GM23338 (cell line): ENCODE measurements around the gene AGA. TPM values are rescaled to one million over a fixed set of nuclear protein-coding genes. Genes with fewer than 3 reads are reported as not detected.

Source experiments
- ATAC-seq: fragments of 200-7000 bp; cut with Tn5 transposase; 3 replicates; pipeline ENCODE4 v1.9.1; 2020
- DNase-seq: peaks from one replicate; pipeline ENCODE4 v3.0.0-alpha.2; 2015; ENCODE audit warnings: low spot score
- H2AFZ ChIP-seq: fragments of 200-600 bp; sonication (generic); 2 replicates; pipeline ENCODE4 v1.8.0; 2016; ENCODE audit warnings: antibody characterized with exemption, mild to moderate bottlenecking, moderate library complexity
- H3F3A ChIP-seq: fragments of 200-600 bp; sonication (generic); replicated peaks from 2 replicates; pipeline ENCODE4 v1.8.0; 2017; ENCODE audit warnings: antibody characterized with exemption, mixed run types, low read depth
- H3K27ac ChIP-seq: fragments of 200-600 bp; sonication (generic); 2 replicates; pipeline ENCODE4 v1.6.1; 2016; ENCODE audit warnings: low read depth
- H3K27me3 ChIP-seq: fragments of 200-600 bp; sonication (generic); 2 replicates; pipeline ENCODE4 v1.8.0; 2016; ENCODE audit warnings: mild to moderate bottlenecking, mixed run types, moderate library complexity; ENCODE audit not compliant: insufficient read depth
- H3K36me3 ChIP-seq: fragments of 200-600 bp; sonication (generic); 2 replicates; pipeline ENCODE4 v1.8.0; 2016; ENCODE audit warnings: mild to moderate bottlenecking; ENCODE audit not compliant: insufficient read depth
- H3K4me1 ChIP-seq: fragments of 200-600 bp; sonication (generic); 2 replicates; pipeline ENCODE4 v1.8.0; 2016; ENCODE audit warnings: mild to moderate bottlenecking, moderate library complexity; ENCODE audit not compliant: insufficient read depth
- H3K4me2 ChIP-seq: fragments of 200-600 bp; sonication (generic); 2 replicates; pipeline ENCODE4 v1.7.1; 2017; ENCODE audit warnings: mixed run types
- H3K4me3 ChIP-seq: fragments of 200-600 bp; sonication (generic); 2 replicates; pipeline ENCODE4 v1.6.1; 2016; ENCODE audit warnings: mixed run types
- H3K79me2 ChIP-seq: fragments of 200-600 bp; sonication (generic); replicated peaks from 2 replicates; pipeline ENCODE4 v1.8.0; 2017; ENCODE audit warnings: mild to moderate bottlenecking; ENCODE audit not compliant: insufficient read depth
- H3K9me2 ChIP-seq: fragments of 200-600 bp; sonication (generic); 2 replicates; pipeline ENCODE4 v1.8.0; 2017; ENCODE audit not compliant: insufficient read depth
- H4K20me1 ChIP-seq: fragments of 200-600 bp; sonication (generic); replicated peaks from 2 replicates; pipeline ENCODE4 v1.8.0; 2017; ENCODE audit warnings: mild to moderate bottlenecking; ENCODE audit not compliant: insufficient read depth
- H3K27ac Mint-ChIP-seq: 2 replicates; pipeline ENCODE4 v1.8.0; 2020; ENCODE audit warnings: inconsistent platforms, mild to moderate bottlenecking, moderate library complexity, mixed read lengths
- H3K27me3 Mint-ChIP-seq: 3 replicates; pipeline ENCODE4 v1.8.0; 2022; ENCODE audit warnings: low read depth, mild to moderate bottlenecking, moderate library complexity, mixed read lengths, inconsistent platforms; ENCODE audit not compliant: insufficient read depth, poor library complexity
- H3K36me3 Mint-ChIP-seq: 3 replicates; pipeline ENCODE4 v1.8.0; 2021; ENCODE audit warnings: low read depth, mild to moderate bottlenecking, inconsistent platforms, moderate library complexity, mixed read lengths
- H3K4me1 Mint-ChIP-seq: 3 replicates; pipeline ENCODE4 v1.8.0; 2020; ENCODE audit warnings: mild to moderate bottlenecking, inconsistent platforms, mixed read lengths
- H3K4me3 Mint-ChIP-seq: 3 replicates; pipeline ENCODE4 v1.8.0; 2021; ENCODE audit warnings: moderate library complexity, mild to moderate bottlenecking, inconsistent platforms, mixed read lengths
- H3K9me3 Mint-ChIP-seq: 3 replicates; pipeline ENCODE4 v1.8.0; 2020; ENCODE audit warnings: moderate library complexity, mild to moderate bottlenecking, inconsistent platforms, mixed read lengths
- CREB1 ChIP-seq: fragments of 250-450 bp; sonication (Bioruptor Pico); IDR thresholded peaks from 2 replicates; pipeline ENCODE4 v1.5.0; 2020; ENCODE audit warnings: low read depth, mild to moderate bottlenecking, moderate library complexity
- EZH2phosphoT487 ChIP-seq: fragments of 200-600 bp; sonication (generic); IDR thresholded peaks from one replicate; pipeline ENCODE4 v1.8.1; 2018; ENCODE audit warnings: antibody characterized with exemption; ENCODE audit not compliant: unreplicated experiment
- JUNB ChIP-seq: IDR thresholded peaks from one replicate; pipeline ENCODE4 v1.6.1; 2016; ENCODE audit warnings: antibody characterized with exemption; ENCODE audit not compliant: unreplicated experiment
- POLR2AphosphoS5 ChIP-seq: IDR thresholded peaks from 2 replicates; pipeline ENCODE4 v1.6.1; 2016; ENCODE audit warnings: antibody characterized with exemption, low read depth
- ZNF331 ChIP-seq: fragments of 250-450 bp; sonication (Bioruptor Pico); IDR thresholded peaks from 2 replicates; pipeline ENCODE4 v1.5.0; 2020; ENCODE audit warnings: low read depth, mild to moderate bottlenecking, moderate library complexity
- polyA plus RNA-seq: library from polyadenylated mRNA; unstranded; fragments of >200 nt; fragmentation: Nextera tagmentation; extraction: Ambion mirVana; gene quantifications from 2 replicates; pipeline ENCODE4 v1.2.1, GENCODE V29; 2016
- total RNA-seq: library from RNA; depleted of rRNA; stranded (reverse); fragments of >200 nt; shearing (Covaris generic); gene quantifications from 2 replicates; pipeline ENCODE4 v1.2.3, GENCODE V29; 2014
- TF ChIP-seq, protein P1 (sequence below): IDR thresholded peaks from one replicate; pipeline ENCODE4 v1.6.1; 2018; ENCODE audit warnings: antibody characterized with exemption; ENCODE audit not compliant: unreplicated experiment
- TF ChIP-seq, protein P2 (sequence below), 2 experiments: fragments of 200-600 bp in 1 of 2; sonication (generic) in 1 of 2; conservative IDR thresholded peaks; 2 replicates each; pipeline versions ENCODE4 v1.5.1 to v1.6.1; 2016 to 2017; ENCODE audit warnings: antibody characterized with exemption in 2 of 2, low read depth in 2 of 2, mild to moderate bottlenecking in 2 of 2, moderate library complexity in 1 of 2

Gene AGA
- total and polyA plus RNA-seq, 2 experiments from 2014 or later = 5.5 to 12.8 TPM

DNA sequence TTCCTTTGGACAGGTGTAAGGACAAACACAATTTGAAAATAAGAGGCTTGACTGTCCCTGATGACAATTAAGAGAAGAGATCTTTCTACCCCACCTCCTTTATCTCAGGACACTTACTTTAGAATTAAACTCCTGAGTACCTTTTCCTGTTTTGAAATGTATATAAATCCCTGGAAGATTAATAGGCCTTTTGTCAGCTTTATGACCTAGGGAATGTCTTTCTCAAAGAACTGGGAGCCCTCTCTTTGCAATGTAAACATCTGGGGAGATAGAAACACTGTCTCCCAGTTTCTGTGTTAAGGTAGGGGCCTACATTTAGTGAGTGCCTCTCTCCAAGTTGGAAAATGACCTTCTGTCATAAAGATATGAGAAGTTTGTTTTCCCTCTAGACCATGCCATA is 31.7 kb downstream of the AGA start:
- no peak overlapping the region for H3K27ac Mint-ChIP-seq

DNA sequence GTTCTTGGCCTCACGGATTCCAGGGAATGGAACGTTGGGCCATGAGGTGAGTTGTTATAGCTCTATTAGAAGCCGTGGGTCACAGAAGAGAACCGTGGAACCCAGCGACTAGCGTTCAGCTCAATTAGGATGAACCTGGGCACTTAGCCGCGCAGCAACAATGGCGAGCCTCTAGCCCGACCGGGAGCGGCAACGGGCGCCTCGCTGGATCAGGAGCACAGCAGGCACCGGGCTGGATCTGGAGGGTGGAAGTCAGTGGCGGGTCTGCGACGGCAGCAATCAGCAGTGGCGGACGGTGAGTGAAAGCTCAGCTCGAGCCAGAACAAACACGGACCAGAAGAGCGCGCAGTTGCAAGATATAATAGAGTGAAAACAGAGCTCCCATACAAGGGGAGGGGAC is 34.2 kb downstream of the AGA start:
- no peak overlapping the region for H3K4me2 ChIP-seq
- H3K4me1 ChIP-seq = peaks cover 5% of the 10 kb centered on the region; the same call in 1 of the 2 replicates
- Mint-ChIP-seq H3K27me3 (peaks cover 6% of the 10 kb centered on the region), H3K4me3 (no peak overlapping the region), H3K27ac (no peak overlapping the region), H3K9me3 (no peaks in the 10 kb centered on the region; the same call in 1 of the 3 replicates), H3K36me3 (no peaks in the 10 kb centered on the region), H3K4me1 (peaks cover 5% of the 10 kb centered on the region; the same call in 2 of the 3 replicates)
- H3K4me3 ChIP-seq = no peak overlapping the region
- H4K20me1 ChIP-seq = no peaks in the 10 kb centered on the region
- DNase-seq (no peak), ATAC-seq (no peak)
- H3K27ac ChIP-seq = no peak overlapping the region
- no peaks in the 10 kb centered on the region for H3F3A ChIP-seq
- no peaks in the 10 kb centered on the region for H3K27me3 ChIP-seq
- peak overlapping the region; percentile 66; the same call in 1 of the 2 replicates for H2AFZ ChIP-seq
- H3K79me2 ChIP-seq = no peaks in the 10 kb centered on the region
- peaks cover 6% of the 10 kb centered on the region for H3K9me2 ChIP-seq
- H3K36me3 ChIP-seq = no peaks in the 10 kb centered on the region
- TF ChIP-seq POLR2AphosphoS5 (no peak), JUNB (no peak), EZH2phosphoT487 (no peak)
- TF ChIP-seq, protein P1, sequence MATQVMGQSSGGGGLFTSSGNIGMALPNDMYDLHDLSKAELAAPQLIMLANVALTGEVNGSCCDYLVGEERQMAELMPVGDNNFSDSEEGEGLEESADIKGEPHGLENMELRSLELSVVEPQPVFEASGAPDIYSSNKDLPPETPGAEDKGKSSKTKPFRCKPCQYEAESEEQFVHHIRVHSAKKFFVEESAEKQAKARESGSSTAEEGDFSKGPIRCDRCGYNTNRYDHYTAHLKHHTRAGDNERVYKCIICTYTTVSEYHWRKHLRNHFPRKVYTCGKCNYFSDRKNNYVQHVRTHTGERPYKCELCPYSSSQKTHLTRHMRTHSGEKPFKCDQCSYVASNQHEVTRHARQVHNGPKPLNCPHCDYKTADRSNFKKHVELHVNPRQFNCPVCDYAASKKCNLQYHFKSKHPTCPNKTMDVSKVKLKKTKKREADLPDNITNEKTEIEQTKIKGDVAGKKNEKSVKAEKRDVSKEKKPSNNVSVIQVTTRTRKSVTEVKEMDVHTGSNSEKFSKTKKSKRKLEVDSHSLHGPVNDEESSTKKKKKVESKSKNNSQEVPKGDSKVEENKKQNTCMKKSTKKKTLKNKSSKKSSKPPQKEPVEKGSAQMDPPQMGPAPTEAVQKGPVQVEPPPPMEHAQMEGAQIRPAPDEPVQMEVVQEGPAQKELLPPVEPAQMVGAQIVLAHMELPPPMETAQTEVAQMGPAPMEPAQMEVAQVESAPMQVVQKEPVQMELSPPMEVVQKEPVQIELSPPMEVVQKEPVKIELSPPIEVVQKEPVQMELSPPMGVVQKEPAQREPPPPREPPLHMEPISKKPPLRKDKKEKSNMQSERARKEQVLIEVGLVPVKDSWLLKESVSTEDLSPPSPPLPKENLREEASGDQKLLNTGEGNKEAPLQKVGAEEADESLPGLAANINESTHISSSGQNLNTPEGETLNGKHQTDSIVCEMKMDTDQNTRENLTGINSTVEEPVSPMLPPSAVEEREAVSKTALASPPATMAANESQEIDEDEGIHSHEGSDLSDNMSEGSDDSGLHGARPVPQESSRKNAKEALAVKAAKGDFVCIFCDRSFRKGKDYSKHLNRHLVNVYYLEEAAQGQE = no peak

More for the DNA sequence above, 31.7 kb downstream of the AGA start:
- no peaks in the 10 kb centered on the region for H3K27me3 ChIP-seq
- no peak overlapping the region for H3K27ac ChIP-seq
- H4K20me1 ChIP-seq = no peaks in the 10 kb centered on the region
- DNase-seq (no peak), ATAC-seq (no peak)
- no peak for TF ChIP-seq POLR2AphosphoS5
- no peak for TF ChIP-seq ZNF331 (CRISPR knock-in tag)
- TF ChIP-seq, protein P2, sequence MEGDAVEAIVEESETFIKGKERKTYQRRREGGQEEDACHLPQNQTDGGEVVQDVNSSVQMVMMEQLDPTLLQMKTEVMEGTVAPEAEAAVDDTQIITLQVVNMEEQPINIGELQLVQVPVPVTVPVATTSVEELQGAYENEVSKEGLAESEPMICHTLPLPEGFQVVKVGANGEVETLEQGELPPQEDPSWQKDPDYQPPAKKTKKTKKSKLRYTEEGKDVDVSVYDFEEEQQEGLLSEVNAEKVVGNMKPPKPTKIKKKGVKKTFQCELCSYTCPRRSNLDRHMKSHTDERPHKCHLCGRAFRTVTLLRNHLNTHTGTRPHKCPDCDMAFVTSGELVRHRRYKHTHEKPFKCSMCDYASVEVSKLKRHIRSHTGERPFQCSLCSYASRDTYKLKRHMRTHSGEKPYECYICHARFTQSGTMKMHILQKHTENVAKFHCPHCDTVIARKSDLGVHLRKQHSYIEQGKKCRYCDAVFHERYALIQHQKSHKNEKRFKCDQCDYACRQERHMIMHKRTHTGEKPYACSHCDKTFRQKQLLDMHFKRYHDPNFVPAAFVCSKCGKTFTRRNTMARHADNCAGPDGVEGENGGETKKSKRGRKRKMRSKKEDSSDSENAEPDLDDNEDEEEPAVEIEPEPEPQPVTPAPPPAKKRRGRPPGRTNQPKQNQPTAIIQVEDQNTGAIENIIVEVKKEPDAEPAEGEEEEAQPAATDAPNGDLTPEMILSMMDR (conservative IDR thresholded peaks at IDR 0.05; ENCODE audit: low read depth in 2 of 2) = no peak
- TF ChIP-seq, protein P1 = no peak
- TF ChIP-seq CREB1 (CRISPR knock-in tag) = no peak
- H3K36me3 ChIP-seq = no peaks in the 10 kb centered on the region
- no peaks in the 10 kb centered on the region for H3F3A ChIP-seq
- H3K4me3 ChIP-seq = no peak overlapping the region
- H3K4me2 ChIP-seq = no peak overlapping the region
- H3K4me1 Mint-ChIP-seq = no peaks in the 10 kb centered on the region; the same call in 2 of the 3 replicates
- 0 out of 2 replicates have a peak overlapping the region, but pooled peaks have one; percentile 23 for H2AFZ ChIP-seq
- no peak overlapping the region for H3K4me3 Mint-ChIP-seq
- peaks cover 6% of the 10 kb centered on the region for H3K9me2 ChIP-seq
- H3K4me1 ChIP-seq = peaks cover 5% of the 10 kb centered on the region; the same call in 1 of the 2 replicates
- no peaks in the 10 kb centered on the region for H3K79me2 ChIP-seq
- no peaks in the 10 kb centered on the region for H3K36me3 Mint-ChIP-seq
- H3K27me3 Mint-ChIP-seq = peaks cover 6% of the 10 kb centered on the region
- no peaks in the 10 kb centered on the region; the same call in 1 of the 3 replicates for H3K9me3 Mint-ChIP-seq
